GM06990 (cell line): ENCODE measurements around the gene MYO5B.

Experiments
- DNase-seq: peaks from one replicate; pipeline ENCODE4 v3.0.0-alpha.2; 2011; ENCODE audit not compliant: insufficient read length; ENCODE audit errors: extremely low read depth
- H3K27me3 ChIP-seq: replicated peaks from 2 replicates; pipeline ENCODE4 v1.6.0; 2011; ENCODE audit warnings: low read length; ENCODE audit not compliant: control insufficient read depth, insufficient read depth
- H3K36me3 ChIP-seq: 2 replicates; pipeline ENCODE4 v1.5.1; 2011; ENCODE audit warnings: low read length; ENCODE audit not compliant: control insufficient read depth, insufficient read depth
- H3K4me3 ChIP-seq: replicated peaks from 2 replicates; pipeline ENCODE4 v1.5.1; 2011; ENCODE audit warnings: low read depth, mild to moderate bottlenecking, control low read depth, low read length
- CTCF ChIP-seq: IDR thresholded peaks from 2 replicates; pipeline ENCODE4 v1.5.1; 2011; ENCODE audit warnings: low read length, control low read depth, mild to moderate bottlenecking, inconsistent platforms; ENCODE audit not compliant: insufficient read depth, poor library complexity, severe bottlenecking

MYO5B gene

GRCh38 chr18:50159654-50160046, 35.3 kb downstream of the MYO5B start:
- Histone ChIP-seq H3K4me3 (no peak overlapping the region), H3K27me3 (no peaks in the 10 kb centered on the region; the same call in 1 of the 2 replicates), H3K36me3 (no peaks in the 10 kb centered on the region)
- no peak for DNase-seq
- no peak for TF ChIP-seq CTCF

- no peaks in the 10 kb centered on the region; the same call in 1 of the 2 replicates for H3K27me3 ChIP-seq
- no peak for TF ChIP-seq CTCF
- no peaks in the 10 kb centered on the region for H3K36me3 ChIP-seq
- no peak overlapping the region for H3K4me3 ChIP-seq
- DNase-seq = no peak
Observed at GRCh38 chr18:50158866-50159653, 35.9 kb downstream of the MYO5B start.

GRCh38 chr18:50155406-50155805, 39.5 kb downstream of the MYO5B start:
- Histone ChIP-seq H3K27me3 (no peaks in the 10 kb centered on the region), H3K4me3 (no peak overlapping the region), H3K36me3 (no peaks in the 10 kb centered on the region)
- DNase-seq = no peak
- TF ChIP-seq CTCF = no peak

GRCh38 chr18:50154420-50154819, 40.5 kb downstream of the MYO5B start:
- H3K4me3 ChIP-seq = no peak overlapping the region
- H3K27me3 ChIP-seq = no peaks in the 10 kb centered on the region
- DNase-seq = no peak
- no peaks in the 10 kb centered on the region for H3K36me3 ChIP-seq
- no peak for TF ChIP-seq CTCF

GRCh38 chr18:50152900-50153299, 42.0 kb downstream of the MYO5B start:
- H3K36me3 ChIP-seq = no peaks in the 10 kb centered on the region
- no peak for TF ChIP-seq CTCF
- no peak for DNase-seq
- no peaks in the 10 kb centered on the region for H3K27me3 ChIP-seq
- H3K4me3 ChIP-seq = no peak overlapping the region
